ENCODE data around the gene USP4.

The USP4 gene

DNA sequence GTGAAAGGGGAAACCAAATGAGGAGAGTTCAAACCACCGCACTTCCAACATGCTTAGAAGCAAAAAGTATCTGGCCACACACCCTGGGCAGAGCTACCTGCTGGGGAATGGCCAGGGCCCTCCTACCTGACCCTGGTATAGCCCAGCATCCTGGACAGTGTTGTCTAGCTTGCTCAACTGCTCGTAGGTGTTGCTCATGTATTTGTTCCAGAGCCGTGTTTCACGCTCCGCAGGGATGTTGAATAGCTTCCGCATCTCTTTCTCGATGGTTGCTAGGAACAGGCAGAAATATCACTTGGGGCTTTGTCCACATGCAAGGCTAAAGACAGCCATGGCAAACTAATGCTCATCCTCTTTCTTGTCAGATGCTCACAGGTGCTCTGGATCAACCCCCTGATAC is 15.1 kb downstream of the USP4 start:
- no peaks in the 10 kb centered on the region for H3K4me1 ChIP-seq (ENCODE audit: low read depth, poor library complexity, severe bottlenecking)
- H3K27ac ChIP-seq = no peak overlapping the region
- H3K79me2 ChIP-seq (ENCODE audit: insufficient read depth, low read depth) = no peaks in the 10 kb centered on the region
- H4K20me1 ChIP-seq (ENCODE audit: insufficient read depth) = no peaks in the 10 kb centered on the region
- TF ChIP-seq, protein P1, sequence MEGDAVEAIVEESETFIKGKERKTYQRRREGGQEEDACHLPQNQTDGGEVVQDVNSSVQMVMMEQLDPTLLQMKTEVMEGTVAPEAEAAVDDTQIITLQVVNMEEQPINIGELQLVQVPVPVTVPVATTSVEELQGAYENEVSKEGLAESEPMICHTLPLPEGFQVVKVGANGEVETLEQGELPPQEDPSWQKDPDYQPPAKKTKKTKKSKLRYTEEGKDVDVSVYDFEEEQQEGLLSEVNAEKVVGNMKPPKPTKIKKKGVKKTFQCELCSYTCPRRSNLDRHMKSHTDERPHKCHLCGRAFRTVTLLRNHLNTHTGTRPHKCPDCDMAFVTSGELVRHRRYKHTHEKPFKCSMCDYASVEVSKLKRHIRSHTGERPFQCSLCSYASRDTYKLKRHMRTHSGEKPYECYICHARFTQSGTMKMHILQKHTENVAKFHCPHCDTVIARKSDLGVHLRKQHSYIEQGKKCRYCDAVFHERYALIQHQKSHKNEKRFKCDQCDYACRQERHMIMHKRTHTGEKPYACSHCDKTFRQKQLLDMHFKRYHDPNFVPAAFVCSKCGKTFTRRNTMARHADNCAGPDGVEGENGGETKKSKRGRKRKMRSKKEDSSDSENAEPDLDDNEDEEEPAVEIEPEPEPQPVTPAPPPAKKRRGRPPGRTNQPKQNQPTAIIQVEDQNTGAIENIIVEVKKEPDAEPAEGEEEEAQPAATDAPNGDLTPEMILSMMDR (conservative IDR thresholded peaks at IDR 0.05; ENCODE audit: low read depth, low read length) = no peak
- H2AFZ ChIP-seq (ENCODE audit: low read depth) = no peak overlapping the region
- no peak overlapping the region for H3K4me2 ChIP-seq
- H3K27me3 ChIP-seq (ENCODE audit: insufficient read depth, low read depth) = no peaks in the 10 kb centered on the region
- no peaks in the 10 kb centered on the region for H3K36me3 ChIP-seq (ENCODE audit: insufficient read depth)
- no peak overlapping the region for H3K9ac ChIP-seq
- no peak overlapping the region for H3K4me3 ChIP-seq (IDR thresholded peaks at IDR 0.05; ENCODE audit: insufficient read depth, low read depth, low read length)

DNA sequence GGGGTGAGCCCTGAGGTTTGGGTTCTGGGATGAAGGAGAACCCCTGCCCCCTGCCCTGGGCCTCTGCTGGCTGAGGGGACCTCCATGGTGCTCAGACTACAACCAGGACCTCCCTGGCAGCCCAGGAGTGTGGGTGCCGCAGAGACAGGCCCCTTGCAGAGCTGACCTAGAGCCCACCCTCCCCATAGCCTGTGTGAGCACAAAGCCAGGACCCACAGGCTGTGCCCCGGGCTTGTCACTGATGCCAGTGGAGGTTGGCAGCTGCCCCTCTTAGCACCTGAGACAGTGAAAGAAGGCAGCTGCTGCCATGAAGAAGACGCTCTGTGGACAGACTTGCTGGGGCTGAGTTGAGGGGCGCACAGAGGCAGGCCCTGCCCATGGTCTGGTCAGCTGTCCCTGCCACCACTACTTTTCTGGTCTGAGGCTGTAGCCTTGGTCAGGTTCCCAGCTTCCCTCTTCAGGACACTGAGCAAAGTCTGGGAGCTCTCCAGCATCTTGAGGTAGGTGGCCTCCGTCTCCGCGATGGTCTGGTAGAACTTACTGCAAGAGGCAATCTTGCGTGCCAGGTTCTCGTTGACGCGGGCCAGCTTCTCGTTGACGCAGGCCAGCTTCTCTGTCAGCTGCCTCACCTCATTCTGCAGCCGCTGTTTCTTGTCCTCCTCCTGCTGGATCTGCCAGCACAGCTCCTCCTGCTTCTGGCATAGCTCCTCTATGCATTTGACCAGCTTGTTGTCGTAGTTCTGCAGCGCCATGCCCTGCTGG is 23.0 kb downstream of the USP4 start:
- no peak overlapping the region for H3K27ac ChIP-seq
- peaks cover 13% of the 10 kb centered on the region for H3K4me1 ChIP-seq (ENCODE audit: low read depth, poor library complexity, severe bottlenecking)
- H3K27me3 ChIP-seq (ENCODE audit: insufficient read depth, low read depth) = no peaks in the 10 kb centered on the region
- no peaks in the 10 kb centered on the region for H3K79me2 ChIP-seq (ENCODE audit: insufficient read depth, low read depth)
- no peaks in the 10 kb centered on the region for H3K36me3 ChIP-seq (ENCODE audit: insufficient read depth)
- no peaks in the 10 kb centered on the region for H4K20me1 ChIP-seq (ENCODE audit: insufficient read depth)
- no peak overlapping the region for H2AFZ ChIP-seq (ENCODE audit: low read depth)
- TF ChIP-seq, protein P1 (conservative IDR thresholded peaks at IDR 0.05; ENCODE audit: low read depth, low read length) = no peak
- H3K4me2 ChIP-seq = no peak overlapping the region
- no peak overlapping the region for H3K9ac ChIP-seq
- no peak overlapping the region for H3K4me3 ChIP-seq (IDR thresholded peaks at IDR 0.05; ENCODE audit: insufficient read depth, low read depth, low read length)

DNA sequence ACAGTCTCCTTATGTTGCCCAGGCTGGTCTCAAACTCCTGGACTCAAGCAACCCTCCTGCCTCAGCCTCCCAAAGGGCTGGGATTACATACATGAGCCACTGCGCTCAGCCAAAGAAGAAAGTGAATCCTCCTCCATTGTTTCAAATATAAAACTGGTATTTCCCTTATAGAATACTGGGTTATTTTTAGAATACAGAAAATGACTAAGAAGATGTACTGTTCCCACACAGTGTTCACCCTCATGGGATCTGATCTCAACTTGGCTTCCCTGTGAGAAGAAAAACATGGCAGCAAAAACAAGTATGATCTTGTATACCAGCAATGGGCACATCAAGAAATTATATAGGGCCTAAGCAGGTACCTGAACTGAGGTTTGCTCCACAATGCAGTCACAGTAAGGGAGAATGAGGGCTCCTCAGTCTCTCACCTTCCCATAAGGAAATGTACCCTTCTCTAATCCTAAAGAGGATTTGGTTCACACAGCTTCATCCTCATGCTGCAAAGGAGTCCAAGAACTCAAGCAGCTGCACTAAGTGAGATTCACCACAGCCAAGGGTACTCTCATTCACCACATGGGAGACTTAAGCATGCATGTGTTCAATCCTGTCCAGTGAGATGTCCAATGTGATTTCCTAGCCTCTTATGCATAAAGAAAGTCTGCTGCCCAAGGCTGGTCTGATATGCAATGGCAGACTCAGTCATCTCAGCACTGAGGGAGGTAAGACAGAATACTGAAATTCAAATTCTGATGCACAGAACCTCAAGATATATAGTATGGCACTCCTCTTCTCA is 25.8 kb downstream of the USP4 start:
- Histone ChIP-seq H3K9ac (no peak overlapping the region), H3K27me3 (ENCODE audit: insufficient read depth, low read depth) (no peaks in the 10 kb centered on the region), H3K79me2 (ENCODE audit: insufficient read depth, low read depth) (no peaks in the 10 kb centered on the region), H2AFZ (ENCODE audit: low read depth) (no peak overlapping the region), H3K27ac (no peak overlapping the region), H3K4me1 (ENCODE audit: low read depth, poor library complexity, severe bottlenecking) (peaks cover 13% of the 10 kb centered on the region), H3K36me3 (ENCODE audit: insufficient read depth) (no peaks in the 10 kb centered on the region), H4K20me1 (ENCODE audit: insufficient read depth) (no peaks in the 10 kb centered on the region), H3K4me2 (0 out of 2 replicates have a peak overlapping the region, but pooled peaks have one; percentile 0), H3K4me3 (IDR thresholded peaks at IDR 0.05; ENCODE audit: insufficient read depth, low read depth, low read length) (no peak overlapping the region)
- TF ChIP-seq, protein P1 (conservative IDR thresholded peaks at IDR 0.05; ENCODE audit: low read depth, low read length) = no peak

DNA sequence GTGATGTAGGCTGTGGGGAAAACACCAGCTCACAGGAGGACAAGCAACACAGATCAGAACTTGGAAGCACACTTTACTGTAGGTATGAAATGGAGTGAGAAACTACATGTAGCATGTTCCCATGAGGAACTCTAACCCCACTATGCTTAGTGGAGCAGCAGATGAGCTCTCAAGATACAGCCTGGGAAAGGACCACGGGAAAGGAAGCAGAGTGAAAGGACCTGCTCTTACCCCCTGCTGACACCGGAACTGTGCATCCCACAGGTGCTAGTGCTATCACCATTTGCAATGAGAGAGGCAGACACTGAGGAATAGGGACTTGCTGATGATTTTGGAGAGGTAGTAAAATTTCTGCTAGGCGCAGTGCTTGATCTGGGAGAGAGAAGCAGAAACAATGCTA is 28.6 kb downstream of the USP4 start:
- H3K27ac ChIP-seq = no peak overlapping the region
- H3K4me3 ChIP-seq (IDR thresholded peaks at IDR 0.05; ENCODE audit: insufficient read depth, low read depth, low read length) = no peak overlapping the region
- no peaks in the 10 kb centered on the region for H4K20me1 ChIP-seq (ENCODE audit: insufficient read depth)
- peaks cover 13% of the 10 kb centered on the region for H3K4me1 ChIP-seq (ENCODE audit: low read depth, poor library complexity, severe bottlenecking)
- H3K27me3 ChIP-seq (ENCODE audit: insufficient read depth, low read depth) = no peaks in the 10 kb centered on the region
- H3K4me2 ChIP-seq = no peak overlapping the region
- no peak overlapping the region for H2AFZ ChIP-seq (ENCODE audit: low read depth)
- H3K9ac ChIP-seq = no peak overlapping the region
- no peaks in the 10 kb centered on the region for H3K79me2 ChIP-seq (ENCODE audit: insufficient read depth, low read depth)
- TF ChIP-seq, protein P1 (conservative IDR thresholded peaks at IDR 0.05; ENCODE audit: low read depth, low read length) = no peak
- no peaks in the 10 kb centered on the region for H3K36me3 ChIP-seq (ENCODE audit: insufficient read depth)

All from KMS-11 (cell line).